Erythroblast (primary cell): ENCODE measurements around the gene SCAMP4.
"Not testable (repeated sequence)": the region's sequence is repeated elsewhere in the genome, so short reads cannot be mapped to it uniquely, and the experiment has no call there.

ENCODE experiments used
- DNase-seq, 2 experiments: peaks; one replicate each; lab custom pipeline; 2025; lab: John Stamatoyannopoulos, UW
- GATA1 ChIP-seq: IDR thresholded peaks from 2 replicates; pipeline ENCODE4 v1.6.1; 2011; ENCODE audit warnings: low read depth, mild to moderate bottlenecking, control low read depth, low read length, moderate library complexity
- POLR2A ChIP-seq: IDR thresholded peaks from 2 replicates; pipeline ENCODE4 v1.6.1; 2011; ENCODE audit warnings: mild to moderate bottlenecking, low read length

Gene SCAMP4

DNA sequence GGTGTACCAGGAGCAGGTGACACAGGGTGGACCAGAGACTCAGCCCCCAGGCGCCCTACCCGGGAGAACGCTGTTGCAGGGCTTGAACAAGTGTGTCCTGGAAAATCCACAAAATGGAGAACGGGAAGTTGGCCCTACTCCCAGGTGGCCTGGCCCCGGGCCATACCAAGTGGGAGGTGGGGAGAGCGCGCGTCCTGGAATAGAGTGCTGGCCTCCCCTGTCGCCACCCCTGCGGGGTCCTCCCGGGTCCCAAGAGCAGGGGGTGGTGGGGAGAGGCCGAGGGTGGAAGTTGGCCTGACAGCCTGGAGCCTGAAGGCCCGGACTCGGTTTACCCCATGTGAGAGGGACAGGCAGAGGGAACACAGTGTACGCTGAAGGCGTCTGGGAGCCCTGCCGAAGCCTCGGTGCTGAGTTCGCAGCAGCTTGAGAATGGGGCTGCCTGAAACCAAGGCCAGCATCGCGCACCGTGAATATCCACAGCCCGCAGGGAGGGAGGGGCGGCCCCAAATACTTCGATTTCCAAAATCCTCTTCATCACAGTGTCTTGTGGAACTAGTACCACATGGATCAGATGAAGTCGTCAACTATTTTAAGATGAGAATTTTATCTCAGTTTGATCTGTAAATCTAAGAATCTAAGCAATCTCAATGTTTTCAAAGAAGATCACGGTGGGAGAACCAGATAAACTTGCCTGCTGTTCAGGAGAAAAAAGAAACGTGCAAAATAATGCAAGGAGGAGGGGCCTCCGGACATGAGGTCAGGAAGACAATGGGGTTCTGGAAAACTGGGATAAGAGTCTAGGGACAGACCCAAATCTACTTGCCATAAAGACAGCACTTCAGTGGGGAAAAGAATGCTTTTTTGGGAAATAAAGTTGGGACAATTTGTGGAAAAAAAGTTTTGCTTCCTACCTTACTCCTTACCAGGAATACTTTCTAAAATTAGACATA is 31.4 kb upstream of the SCAMP4 start:
- no peak for TF ChIP-seq POLR2A
- DNase-seq: no peak

DNA sequence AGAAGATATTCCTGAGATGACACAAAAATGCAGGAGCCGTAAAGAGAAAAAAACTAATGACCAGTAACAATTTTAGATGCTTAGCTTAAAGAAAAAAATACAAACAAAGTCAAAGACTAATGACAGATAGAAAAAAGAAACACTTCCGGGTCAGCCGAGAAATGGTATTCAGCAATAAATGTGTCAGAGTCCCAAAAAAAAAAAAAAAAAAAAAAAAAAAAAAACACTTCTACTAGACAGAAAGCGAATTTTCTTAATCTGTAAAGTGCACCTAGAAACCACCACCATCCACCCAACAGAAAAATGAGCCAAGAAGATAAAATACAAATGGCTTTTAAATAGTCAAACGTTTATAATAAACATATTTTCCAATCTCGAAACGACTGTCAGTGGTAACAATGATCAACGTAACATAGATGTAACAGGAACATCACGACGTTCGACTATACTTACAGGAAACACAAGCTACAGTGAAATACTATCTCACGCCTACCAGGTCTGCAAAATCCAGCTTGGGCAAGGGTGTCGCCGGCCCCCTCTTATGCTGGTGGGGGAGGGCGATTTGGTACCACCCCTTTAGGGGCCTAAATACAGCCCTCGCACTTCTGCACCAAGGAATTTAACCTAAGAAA is 30.5 kb upstream of the SCAMP4 start:
- TF ChIP-seq POLR2A (no peak), GATA1 (no peak)
- peak; percentile 76 to 78 for DNase-seq

- DNase-seq: not testable (repeated sequence)
These were observed 29.9 kb upstream of the SCAMP4 start for GRCh38 chr19:1875265-1875645.

GRCh38 chr19:1875646-1876495 is 29.3 kb upstream of the SCAMP4 start:
- DNase-seq: peak; percentile 94 to 95
- TF ChIP-seq POLR2A (peak; percentile 93), GATA1 (no peak)

- not testable (repeated sequence) for DNase-seq
These were observed 28.5 kb upstream of the SCAMP4 start for GRCh38 chr19:1876496-1877279.

- not testable (repeated sequence) for DNase-seq
These were observed 27.9 kb upstream of the SCAMP4 start for GRCh38 chr19:1877280-1877660.

DNA sequence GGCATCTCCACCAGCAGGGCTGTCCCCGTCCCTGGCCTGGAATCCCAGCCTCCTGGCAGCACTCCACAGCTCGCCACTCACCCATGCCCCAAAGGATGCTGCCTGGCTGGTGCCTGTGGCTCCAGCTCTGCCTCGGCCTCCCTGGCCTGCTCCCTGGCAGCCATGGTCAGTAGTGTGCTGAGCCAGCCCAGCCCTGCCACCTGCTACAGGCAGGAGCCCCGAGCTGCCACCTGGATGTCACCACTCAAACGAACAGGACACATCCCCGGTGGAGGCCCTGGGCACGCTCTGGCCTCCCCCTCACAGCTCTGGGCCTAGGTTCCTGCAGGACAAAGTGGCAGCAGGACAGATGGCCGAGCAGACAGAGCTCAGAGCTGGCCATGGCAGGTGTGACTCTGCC is 26.6 kb upstream of the SCAMP4 start:
- DNase-seq: not testable (repeated sequence)

DNA sequence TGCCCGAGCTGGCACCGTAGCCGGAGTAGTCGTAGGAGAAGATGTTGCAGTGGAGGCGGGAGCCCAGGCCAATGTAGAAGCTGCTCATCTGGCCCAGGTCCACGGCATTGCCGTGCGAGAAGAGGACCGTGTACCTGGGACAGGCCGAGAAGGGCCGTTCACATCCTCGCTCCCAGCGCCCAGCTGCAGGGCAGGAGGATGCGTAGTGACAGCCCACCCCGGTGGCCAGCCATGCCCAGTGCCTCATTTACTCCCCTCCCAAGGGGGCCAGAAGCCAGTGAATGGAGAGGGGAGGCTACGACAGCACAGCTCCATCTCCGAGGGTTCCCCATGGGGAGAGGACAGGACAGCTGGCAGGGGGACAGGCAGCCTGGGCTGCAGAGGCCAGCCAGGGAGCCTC is 25.2 kb upstream of the SCAMP4 start:
- DNase-seq: not testable (repeated sequence)

- TF ChIP-seq GATA1: no peak
These were observed 24.4 kb upstream of the SCAMP4 start for GRCh38 chr19:1880611-1881392.

DNA sequence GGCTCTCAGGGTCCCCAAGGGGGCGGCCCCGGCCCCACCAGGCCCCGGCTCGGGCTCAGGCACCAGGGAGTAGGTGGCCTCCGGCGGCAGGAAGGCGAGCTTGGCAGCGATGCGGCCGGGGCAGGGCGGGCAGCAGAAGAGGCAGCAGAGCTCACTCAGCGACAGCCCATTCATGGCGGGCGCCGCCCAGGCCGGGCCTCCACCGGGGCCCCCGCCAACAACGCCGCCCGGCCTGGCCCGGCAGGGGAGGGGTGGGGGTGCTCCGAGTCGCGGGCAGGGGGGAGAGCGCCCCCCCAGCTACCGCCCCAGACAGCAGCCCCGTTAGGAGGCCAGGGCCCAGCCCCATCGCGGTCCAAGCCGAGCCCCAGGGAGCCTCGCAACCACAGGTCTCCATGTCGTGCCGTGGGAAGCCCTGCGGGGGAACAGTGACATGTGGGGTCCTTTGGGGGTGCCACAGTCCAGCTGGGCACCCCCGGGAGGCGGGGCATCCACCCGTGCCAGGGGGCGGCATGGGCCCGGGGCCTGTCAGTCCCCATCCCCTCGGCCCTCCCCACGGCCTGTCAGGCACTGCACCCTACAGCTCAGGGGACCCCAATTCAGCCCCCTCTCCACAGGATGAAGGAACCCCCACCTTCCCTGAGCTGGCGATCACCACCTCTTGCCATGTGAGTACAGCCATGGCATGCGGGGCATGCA is 23.7 kb upstream of the SCAMP4 start:
- DNase-seq: not testable (repeated sequence)

More at GRCh38 chr19:1880611-1881392, 24.4 kb upstream of the SCAMP4 start:
- no peak for DNase-seq

DNA sequence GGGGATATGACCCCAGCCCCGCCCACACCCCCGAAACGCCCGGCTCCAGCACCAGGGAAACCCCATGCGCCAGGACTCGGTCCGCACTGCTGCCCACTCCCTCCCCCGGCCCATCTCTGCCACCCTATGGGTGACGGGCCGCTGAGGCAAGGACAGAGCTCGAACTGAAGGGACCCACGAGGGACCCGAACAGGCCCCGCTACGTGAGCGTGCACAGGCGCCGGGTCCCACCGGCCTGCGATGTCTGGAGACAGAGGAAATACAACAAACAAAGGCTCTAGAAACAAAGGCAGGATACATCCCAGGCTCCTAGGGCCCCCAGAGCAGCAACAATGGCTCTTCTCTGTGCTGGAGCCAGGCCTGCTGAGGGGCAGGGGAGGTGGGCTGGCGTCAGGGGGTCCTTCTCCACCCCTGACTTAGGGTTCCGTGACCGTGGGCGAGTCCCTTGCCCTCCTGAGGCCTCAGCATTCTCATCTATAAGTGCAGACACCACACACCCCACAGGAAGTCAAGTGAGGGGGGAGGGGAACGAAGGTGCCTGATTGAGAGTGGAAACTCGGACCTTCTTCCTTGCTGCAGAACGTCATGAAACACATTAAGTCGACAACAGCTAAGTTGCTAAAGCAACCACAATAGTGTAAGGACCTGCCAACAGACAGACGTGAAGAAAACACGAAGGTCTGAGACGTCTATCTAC is 23.0 kb upstream of the SCAMP4 start:
- no peak for DNase-seq
- no peak for TF ChIP-seq POLR2A
- TF ChIP-seq GATA1: no peak

GRCh38 chr19:1882786-1883692 is 22.2 kb upstream of the SCAMP4 start:
- TF ChIP-seq POLR2A (no peak), GATA1 (no peak)
- DNase-seq: no peak
